HG03469 (cell line): Measurements from ENCODE around the gene HPF1.
"Not testable (repeated sequence)": the region's sequence is repeated elsewhere in the genome, so short reads cannot be mapped to it uniquely, and the experiment has no call there.

Source experiments
- ATAC-seq: cut with Tn5 transposase; IDR thresholded peaks from one replicate; pipeline ENCODE4 v1.9.1; 2021; ENCODE audit warnings: mild to moderate bottlenecking, moderate library complexity, moderate number of reproducible peaks; ENCODE audit not compliant: unreplicated experiment

The HPF1 gene

DNA sequence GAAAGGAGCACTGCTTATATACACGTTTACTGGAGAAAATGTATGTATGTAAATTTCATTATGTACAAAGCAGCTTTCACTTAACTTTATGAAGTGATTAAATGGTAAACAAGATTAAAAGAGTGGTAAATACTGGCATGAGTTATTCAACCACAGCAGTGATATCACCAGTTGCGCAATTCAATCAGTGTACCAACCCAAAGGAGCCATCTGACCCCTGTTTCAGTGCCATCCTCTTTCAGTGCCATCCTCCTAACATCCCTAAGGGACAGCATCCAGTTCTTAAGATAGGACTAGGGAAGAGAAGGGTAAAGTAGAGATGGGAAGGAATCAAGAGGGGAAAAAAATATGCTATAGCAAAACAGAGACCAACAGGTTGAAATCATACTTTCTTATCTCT lies 16.2 kb downstream of the HPF1 start:
- no peak for ATAC-seq

- not testable (repeated sequence) for ATAC-seq
These were observed 19.1 kb downstream of the HPF1 start for GRCh38 chr4:169738604-169739003.

- ATAC-seq = no peak
These were observed 27.2 kb downstream of the HPF1 start for GRCh38 chr4:169730564-169730963.

- ATAC-seq = no peak
These were observed 30.1 kb downstream of the HPF1 start for GRCh38 chr4:169727616-169728015.

DNA sequence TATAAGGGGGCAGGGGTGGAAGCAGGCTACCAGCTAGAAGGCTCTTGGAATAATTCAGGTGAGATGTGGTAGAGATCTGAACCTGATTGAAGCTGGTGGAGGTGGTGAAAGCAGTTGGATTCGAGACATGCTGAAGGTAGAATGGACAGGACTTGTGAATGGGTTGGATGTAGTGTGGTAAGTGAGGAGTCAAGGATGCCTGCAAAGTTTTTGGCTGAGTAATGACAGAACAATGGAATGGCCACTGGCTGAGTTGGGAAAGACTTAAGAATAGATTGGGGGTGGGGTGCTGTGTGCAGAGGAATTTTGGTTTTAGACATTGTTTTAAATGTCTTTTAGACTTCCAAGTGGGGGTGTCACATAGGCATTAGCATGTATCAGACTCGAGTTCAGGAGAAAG lies 33.5 kb downstream of the HPF1 start:
- no peak for ATAC-seq

DNA sequence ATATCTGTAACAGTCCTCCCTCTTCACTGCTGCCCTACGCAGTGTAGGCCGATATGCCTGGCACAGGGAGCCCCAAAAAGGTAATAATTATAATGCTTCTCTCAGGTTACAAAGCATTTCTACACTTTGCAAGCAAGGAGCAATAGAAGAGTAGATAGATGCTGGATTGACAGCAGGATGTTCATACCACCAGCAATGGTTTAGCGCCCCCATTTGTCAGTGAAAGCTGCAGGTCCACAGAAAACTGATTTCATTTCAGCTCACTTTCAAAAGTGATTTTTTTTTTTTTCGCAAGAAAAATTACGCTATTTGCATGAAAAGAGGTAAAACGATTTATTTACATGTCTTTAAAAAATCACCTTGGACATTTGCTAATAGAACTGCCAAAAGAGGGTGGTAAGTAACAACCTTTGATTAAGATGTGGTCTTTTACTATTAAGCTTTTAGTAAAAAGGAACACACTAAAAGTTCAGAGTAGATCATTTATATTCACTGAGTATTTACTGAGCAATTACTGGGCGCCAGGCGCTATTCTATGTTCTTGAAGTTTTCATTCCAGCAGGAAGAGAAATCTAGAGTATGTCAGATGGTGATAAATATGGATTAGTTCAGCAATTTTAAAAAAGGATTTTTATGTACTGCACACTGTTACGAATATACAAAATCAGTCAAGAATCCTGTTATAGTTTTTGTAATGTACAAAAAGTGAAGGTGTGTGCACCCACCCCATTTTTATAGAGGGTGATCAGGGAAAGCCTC lies 34.4 kb downstream of the HPF1 start:
- no peak for ATAC-seq

GRCh38 chr4:169720529-169720928 lies 37.2 kb downstream of the HPF1 start:
- ATAC-seq = no peak

DNA sequence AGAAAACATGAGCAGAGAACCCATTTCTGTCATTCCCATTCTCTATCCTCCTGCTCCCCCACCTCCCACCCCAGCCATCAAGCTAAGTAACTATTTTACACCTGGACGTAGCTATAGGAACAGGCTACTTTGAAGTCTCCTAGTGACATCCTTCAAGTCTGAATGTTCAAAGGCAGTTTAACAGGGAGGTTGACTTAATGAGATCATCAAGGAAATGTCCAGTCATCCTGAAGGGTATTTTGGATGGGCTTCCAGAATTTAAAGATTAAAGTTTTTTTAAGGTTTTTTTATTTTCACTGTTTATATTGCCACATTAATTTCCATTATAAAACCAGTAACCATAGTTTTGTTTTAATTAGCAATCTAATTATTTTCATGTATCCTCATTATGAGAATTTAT lies 41.1 kb downstream of the HPF1 start:
- no peak for ATAC-seq

DNA sequence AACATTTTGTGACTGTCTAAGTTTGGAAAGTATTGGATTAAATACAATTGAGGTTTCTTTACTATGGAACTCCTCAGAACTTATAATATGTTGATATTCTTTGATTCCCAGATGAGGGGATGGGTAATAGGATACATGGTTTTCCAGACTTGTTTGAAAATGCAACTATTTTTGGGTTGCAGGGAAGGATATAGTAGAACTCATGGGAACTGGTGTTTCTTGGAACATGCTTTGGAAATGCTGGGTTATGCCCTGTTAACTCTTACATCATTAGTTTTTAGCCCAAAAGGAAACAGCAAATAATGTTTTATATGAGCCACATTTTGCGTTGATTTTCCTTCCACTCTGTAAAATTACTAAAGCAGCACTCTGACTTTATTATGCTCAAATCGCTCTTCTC lies 41.9 kb downstream of the HPF1 start:
- no peak for ATAC-seq

DNA sequence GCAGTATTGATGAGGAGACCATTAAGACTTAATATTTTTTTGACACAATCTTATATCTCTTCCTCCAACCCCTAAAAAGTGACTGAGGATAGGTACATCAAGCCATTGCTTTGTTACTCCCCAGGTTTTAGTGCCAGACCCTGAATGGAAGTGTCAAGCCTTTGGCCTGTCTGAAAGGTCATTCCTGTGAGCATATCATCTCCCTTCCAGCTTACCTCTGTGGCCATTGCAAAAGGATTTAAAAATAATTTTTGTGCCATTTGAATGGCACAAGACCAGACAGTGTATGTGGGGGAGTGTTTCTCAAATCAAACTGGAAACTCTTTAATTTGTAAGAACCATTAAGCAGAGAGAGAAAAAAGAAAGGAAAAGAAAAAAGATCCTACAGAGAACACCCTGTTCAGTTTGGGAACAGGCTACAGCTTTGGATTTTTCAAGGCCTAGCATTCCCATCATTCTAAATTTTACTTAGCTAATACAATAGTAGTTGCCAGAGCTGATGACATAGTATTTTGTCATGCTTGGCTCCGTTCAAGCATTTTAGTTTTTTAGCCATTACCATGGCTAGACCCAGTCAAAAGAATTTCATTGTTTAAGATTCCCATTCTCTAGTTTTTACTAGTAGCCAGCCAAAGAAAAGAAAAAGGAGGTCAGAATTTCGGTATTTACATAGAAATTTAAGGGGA lies 49.6 kb downstream of the HPF1 start:
- no peak for ATAC-seq

- no peak for ATAC-seq
These were observed 59.4 kb downstream of the HPF1 start for GRCh38 chr4:169698331-169698730.

GRCh38 chr4:169690787-169691186 lies 67.0 kb downstream of the HPF1 start:
- ATAC-seq = no peak

- no peak for ATAC-seq
These were observed 68.1 kb downstream of the HPF1 start for GRCh38 chr4:169689681-169690080.

DNA sequence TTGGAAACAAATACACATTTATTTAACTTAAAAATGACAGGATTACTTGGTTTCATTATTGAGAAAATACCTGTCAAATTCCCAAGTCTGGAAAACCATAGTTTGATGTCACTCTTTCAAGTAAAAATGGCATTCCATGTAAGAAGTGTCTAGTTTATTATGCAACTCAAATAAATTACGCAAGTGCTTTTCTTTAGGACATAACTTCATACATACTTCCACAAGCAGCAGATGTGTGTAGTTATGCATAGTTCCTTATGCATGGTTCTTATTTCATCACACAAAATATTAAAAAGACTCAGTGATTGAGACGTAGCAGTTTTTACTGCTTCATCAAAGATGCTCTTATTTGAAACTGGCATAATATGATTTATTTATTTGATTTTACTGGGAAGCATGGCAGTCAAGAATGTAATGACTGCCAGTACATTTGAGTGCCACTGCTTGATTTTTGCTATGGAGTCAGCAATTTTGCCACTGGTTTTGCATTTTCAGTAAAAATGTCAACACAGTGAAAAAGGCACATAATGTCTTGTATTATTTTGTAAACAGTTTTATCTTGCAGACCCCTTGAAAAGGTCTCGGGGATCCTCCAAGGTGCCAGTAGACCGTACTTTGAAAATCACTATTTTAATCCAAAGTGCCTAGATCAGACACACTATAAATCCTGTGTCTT lies 75.2 kb downstream of the HPF1 start:
- no peak for ATAC-seq
